Activated gamma-delta T cell treated with anti-CD3 and anti-CD28 coated beads, Interleukin-2, amount 50 U/mL, for 16 hours (primary cell): ENCODE results near the gene SPIRE1.
"Not testable (repeated sequence)": the region's sequence is repeated elsewhere in the genome, so short reads cannot be mapped to it uniquely, and the experiment has no call there.

ENCODE experiments used
- DNase-seq: peaks from one replicate; pipeline ENCODE4 v3.0.0-alpha.2; 2020; ENCODE audit warnings: low read depth

Gene SPIRE1

DNA sequence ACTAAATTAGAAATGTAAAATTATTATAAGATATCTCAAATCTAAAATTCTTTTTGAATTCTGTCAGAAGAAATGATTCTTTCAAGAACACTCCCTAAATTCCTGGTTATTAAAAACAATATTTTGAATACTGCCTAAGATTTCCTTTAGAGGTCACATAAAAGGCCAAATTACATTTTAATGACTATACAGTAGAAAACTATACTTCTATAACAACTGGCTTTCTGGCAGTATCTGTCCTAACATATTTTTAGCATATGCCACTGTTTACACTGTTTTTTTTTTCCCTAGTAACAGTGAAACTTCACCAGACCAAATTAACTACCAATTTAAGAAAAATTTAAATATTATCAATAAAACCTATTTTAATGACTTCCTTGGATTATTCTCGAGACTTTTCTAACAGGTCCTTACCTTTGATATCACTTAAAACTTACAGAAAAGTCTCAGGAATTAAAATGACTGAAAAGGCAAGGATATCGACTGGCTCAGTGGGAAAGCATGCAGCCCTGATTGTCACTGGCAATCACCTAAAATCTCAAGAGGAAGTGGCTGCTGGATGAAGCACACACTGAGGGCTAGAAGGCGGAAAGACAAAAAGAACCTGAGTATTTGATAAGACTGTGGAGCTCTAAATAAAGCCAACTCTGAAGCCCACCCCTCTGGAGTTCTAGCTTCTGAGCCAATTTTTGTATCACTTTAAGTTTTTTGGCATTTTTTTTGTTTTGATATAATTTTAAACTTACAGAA lies 59.6 kb downstream of the SPIRE1 start:
- DNase-seq = no peak

DNA sequence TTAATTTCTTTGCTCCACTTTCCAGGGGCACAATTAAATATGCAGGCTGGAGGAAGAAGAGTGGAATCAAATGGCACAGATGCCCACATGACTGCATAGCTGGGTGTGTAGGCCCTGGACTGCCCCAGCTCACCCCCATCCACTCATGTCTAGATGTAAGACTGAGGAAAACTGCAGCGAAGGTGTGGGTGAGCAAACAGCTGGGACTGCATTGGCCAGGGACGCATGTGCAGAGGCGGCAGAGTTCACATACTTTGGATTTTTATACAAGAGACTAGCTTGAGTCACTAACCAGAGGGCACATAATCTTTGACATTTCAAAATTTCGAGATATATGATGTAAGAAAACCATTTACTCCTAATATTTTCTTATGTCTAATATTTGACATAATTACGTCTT lies 60.1 kb downstream of the SPIRE1 start:
- no peak for DNase-seq

DNA sequence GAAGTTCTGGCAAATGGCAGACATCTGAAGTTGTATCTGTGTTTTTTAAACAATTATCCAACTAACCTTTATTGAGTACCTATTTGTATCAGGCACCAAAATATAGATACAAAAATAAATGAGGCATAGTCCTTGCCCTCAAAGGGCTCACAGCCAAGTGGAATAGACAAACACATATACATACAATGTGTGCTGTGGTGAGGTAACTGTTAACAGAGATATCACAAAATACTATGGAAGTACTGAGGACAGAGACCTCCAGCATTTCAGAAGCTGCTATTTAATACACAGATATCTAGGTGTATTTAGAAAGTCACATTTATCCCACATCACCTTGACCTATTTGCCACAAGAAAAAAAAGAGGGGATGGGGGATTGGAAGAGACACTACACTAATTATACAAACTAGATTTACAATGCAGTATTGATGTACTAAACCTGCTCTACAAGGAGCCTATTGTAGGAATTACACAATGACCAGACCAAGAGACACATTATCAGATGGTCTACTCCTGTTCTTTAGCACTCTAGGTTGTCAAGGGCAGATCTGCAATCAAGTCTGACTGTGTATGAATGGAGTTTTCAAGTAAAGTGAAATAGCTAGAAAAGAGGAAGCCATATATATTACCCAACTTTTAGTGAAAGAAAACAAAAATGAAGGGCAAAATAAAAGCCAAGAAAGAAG lies 62.2 kb downstream of the SPIRE1 start:
- no peak for DNase-seq

DNA sequence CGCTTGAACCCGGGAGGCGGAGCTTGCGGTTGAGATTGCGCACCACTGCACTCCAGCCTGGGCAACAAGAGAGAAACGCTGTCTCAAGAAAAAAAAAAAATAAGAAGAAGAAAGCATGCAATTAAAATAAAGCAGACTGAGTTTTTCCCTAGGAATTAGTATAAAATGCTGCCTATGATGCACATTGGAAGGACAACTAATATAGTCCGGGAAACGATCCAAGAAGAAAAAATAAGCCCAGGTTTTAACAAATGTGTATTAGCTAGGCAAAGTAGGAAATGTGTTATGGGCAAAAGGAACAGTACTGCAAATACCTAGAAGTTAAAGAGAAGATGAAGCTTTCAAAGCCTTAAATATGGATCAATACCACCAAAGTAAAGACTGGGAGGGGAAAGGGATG lies 64.0 kb downstream of the SPIRE1 start:
- DNase-seq = no peak

DNA sequence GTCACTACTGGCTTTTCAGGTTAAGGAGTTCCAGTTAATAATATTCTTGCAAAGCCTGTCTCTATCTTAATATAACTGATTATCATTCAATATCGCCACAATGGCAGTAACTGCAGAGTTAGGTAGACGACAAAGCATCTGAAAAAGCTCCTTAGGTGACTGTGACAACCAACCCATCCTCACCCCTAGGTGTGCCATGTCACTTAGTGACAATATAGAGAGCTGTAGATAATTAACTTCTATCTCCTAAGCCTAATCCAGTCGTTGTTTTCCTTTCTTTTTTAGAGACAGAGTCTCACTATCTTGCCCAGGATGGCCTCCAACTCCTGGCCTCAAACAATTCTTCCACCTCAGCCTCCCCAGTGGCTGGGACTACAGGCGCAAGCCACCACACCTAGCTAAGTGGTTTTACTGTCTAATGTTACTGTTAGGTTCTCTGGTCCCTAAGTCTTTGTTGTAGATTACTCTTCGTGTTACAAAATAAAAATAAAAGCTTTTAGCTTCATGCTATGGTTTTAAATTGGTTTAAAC lies 65.2 kb downstream of the SPIRE1 start:
- DNase-seq = no peak

DNA sequence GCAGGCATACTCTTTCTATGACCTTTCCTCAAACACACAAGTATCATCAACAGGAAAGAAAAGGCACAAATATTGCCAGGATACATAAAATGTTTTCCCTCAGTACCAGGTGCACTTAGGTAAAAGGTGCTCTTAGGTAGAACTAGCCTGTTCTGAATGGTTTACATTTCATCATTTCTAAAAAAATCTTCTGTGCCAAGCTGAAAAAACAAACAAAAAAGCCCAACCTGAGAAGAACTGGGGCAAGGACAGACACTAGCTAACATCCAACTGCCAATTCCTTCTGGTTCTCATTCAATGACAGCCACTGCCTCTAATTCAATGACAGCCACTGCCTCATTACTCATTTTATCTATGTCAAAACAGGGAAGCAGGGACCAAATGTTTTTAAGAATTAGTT lies 68.5 kb downstream of the SPIRE1 start:
- DNase-seq = no peak

DNA sequence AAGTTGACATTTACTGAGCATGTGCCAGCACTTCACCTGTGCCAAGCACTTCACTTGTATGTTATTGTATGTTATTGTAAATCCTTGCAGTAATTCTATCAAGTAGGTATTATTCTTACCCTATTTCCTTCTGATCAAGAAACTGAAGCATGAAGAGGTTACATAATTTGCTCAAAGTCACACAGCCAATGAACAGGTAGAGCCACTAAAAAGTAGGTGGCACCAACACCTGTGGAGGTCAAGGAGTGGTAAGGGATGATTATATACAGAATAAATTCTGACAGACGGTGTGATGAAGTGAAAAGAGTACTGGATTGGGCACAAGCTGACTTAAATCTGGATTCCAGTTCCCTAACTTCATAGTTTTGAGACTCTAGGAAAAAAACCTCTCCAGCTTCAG lies 71.0 kb downstream of the SPIRE1 start:
- no peak for DNase-seq

DNA sequence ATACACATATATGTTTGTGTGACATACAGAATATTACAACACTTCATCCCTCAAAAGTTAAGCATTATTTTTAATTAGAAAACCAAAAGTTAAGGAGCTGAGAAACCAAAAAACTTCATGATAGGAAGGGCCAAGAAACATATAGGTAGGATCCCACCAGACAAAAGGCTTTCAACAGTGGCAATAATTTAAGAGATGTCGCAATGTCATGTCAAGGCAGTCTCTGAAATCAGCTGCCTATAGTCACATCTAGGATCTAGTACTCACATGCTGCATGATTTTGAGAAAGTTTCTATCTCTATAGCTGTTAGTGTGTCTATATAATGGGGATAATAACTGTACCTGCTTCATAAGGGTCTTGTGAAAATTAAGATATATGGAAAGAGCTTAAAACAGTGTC lies 72.7 kb downstream of the SPIRE1 start:
- no peak for DNase-seq

DNA sequence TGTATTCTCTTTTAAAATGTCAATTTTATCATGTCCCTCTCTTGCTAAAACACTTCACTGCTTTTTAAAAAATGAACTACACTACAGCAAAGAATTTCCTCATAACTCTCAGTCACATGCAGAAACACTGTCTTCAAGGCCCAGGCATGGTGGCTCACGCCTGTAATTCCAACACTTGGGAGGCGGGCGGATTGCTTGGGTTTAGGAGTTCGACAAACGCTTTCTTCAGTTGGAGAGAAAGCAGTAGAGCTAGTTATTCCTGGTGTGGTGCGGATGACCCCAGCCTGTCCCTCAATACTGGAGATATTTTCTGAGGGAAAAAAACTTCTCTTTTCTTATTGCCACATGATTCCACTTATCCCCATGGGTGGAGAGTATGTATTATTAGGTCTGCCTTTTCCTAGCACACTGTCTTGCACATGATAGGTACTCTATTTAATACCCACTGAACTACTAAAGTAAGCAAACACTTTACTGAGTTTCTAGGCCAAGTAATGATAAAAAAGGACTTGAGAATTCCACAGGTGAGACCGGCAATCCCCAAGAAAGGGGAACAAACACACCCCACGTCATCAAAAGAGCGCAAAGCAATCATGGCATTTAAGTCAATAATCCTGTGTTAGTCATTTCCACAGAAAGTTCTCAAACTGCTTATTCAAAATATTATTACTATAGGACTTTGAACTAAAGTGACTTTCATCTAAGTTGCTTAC lies 77.1 kb downstream of the SPIRE1 start:
- DNase-seq = no peak

DNA sequence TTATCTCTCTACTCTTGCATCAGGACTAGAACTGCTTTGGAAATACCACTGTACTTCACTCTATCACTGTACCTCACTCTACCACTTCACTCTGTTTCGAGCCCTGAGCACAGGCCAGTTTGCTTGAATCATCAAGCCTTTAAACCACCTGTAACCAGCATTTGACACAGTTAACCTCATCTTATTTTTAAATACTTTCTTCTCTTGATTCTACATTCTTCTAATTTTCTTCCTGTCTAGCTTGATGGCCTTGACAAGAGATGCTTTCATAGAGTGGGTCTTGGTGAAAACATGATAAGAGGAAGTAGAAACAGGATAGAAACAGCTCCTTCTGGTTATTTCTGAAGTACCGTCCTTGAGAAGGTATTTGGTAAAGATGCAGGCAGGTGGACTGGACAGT lies 78.1 kb downstream of the SPIRE1 start:
- no peak for DNase-seq

DNA sequence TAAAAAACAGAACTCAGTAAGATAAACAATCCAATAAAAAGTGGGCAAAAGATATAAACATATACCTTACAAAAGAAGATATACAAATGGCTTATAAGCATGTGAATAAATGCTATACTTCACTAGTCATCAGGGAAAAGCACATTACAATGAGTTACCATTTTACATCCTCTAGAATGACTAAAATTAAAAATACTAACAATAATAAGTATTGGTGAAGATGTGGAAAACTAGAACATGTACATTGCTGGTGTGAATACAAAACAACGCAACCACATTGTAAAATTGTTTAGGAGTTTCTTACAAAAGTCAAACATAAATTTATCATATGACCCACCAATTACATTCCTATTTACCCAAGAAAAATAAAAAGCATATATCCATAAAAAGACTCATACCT lies 80.1 kb downstream of the SPIRE1 start:
- no peak for DNase-seq

DNA sequence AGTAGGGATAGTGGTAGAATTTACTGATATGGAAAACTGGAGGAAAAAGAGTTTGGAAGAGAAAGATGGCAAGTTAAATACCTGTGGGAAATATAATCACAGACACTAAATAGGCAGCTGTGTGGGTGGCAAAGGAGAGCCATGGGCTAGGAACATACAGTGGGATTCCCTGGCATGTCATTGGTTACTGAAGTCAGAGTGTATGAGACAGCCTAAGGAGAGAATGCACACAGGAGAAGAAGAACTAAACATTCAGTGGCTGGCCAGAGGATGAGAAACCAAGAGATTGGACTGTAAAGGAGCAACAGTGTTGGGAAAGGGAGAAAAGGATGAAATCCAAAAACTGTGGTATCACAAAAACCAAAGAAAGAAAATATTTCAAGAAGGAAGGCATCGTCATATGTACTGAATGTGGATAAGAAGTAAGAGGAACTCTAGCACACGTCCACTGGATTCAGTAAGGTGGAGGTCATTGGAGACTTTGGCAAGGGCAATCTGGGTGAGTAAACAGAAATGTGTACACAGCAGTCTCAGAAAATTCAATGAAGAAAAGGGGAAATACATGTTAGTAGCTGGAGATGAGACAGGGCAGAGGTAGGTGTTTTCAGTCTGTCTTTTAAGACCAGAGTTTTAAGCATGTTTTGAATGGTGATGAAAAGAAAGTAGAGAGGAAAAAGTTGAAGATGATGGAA lies 83.3 kb downstream of the SPIRE1 start:
- DNase-seq = no peak

DNA sequence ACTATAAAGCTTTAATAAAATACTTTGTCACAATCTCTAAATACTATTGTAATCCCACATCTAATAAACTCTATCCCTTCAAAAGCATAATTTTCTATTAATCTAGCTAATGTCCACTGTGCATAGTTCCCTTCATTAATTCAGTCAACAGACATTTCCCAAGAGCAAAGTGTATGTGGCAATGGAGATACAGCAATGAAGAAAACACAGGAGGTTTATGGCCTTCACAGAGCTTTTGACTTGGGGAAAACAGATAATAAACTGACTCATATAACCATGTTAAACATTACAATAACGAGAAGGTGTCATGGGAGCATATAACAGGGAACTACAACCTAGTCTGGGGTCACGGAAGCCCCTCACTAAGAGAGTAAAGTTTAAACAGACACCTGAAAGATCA lies 86.3 kb downstream of the SPIRE1 start:
- DNase-seq = no peak

DNA sequence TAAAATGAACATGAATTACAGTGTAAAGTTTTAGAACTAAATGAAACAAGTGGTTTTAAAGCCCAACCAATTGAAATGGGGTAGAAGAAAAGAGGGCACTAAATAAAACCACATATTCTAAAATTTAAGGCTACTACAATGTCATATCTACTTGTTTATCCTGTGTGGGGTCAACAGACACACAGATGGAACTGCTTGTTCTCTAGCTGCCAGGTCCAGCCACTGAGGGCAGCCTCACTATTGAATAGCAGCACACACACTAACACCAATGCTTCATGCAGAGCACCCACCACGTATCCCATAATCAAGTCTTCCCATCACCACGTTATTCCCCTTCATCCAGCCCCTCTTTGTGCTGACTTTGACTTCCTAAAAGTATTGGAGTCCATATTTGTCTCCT lies 88.1 kb downstream of the SPIRE1 start:
- DNase-seq = no peak

DNA sequence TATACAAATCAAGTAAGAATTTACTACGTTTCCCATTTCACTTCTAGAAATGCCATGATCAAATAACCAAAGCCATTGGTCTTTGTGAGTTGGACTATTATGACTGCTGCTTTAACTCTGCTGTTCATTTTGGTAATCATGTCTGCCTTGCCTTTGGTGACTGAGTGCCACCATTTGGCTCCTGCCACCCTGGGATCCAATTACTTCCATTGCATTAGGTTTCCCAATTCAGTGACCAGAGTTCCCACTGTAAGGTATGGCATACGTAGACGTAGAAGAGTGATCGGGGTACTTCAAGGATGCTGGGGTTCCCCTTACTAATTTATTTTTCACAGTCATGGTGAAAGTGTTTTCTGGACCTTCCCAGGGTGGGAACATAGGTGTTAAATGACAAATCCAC lies 90.1 kb downstream of the SPIRE1 start:
- no peak for DNase-seq

DNA sequence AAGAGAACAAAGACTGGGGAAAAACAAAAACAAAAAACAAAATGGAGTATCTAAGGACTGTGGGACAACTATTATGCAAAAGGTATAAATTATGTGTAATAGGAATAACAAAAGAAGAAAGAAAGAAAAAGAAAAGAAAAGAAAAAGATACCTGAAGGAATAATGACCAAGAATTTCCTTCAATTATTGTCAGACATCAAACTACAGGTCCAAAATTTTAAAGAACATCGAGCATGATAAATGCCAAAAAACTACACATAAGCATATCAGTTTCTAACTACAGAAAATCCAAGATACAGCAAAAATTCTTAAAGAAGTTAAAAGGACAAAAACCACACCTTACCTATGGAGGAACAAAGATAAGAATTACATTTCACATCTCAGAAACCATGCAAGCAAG lies 93.0 kb downstream of the SPIRE1 start:
- no peak for DNase-seq

DNA sequence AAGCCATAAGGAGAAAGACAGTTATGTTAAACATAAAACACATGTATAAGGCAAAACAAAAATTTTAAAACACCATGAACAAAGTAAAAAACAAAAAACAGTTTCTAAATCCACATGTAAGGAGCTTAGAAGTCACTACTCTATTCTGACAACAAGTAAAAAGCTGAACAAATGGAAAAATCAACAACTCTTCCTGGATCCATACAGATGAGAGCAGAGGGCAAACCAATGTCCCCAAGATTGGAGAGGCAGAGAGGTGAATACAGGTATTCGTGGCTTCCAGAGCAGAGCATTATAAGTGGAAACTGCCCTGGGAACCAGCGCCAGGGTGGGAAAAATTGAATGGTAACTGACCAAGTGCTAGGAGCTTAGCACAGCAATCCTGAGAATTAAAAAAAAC lies 93.5 kb downstream of the SPIRE1 start:
- no peak for DNase-seq

DNA sequence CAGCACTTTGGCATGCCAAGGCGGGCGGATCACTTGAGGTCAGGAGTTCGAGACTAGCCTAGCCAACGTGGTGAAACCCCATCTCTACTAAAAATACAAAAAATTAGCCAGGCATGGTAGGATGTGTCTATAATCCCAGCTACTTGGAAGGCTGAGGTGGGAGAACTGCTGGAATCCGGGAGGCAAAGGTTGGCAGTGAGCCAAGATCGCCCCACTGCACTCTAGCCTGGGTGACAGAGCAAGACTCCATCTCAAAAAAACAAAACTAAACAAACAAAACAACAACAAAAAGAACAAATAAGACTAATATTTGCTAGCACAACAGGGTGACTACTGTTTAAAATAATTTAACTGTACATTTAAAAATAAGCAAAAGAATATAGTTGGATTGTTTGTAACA lies 97.3 kb downstream of the SPIRE1 start:
- not testable (repeated sequence) for DNase-seq

DNA sequence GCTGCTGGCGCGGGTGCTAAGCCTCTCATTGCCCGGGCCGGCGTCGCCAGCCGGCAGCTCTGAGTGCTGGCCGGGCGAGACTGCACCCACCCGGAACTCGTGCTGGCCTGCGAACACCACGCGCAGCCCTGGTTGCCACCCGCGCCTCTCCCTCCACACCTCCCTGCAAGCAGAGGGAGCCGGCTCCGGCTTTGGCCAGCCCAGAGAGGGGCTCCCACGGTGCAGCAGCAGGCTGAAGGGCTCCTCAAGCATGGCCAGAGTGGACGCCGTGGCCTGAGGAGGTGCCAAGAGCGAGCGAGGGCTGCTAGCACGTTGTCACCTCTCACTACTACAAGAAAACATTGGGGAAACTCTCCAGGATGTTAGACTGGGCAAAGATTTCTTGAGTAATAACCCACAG lies 98.6 kb downstream of the SPIRE1 start:
- no peak for DNase-seq

DNA sequence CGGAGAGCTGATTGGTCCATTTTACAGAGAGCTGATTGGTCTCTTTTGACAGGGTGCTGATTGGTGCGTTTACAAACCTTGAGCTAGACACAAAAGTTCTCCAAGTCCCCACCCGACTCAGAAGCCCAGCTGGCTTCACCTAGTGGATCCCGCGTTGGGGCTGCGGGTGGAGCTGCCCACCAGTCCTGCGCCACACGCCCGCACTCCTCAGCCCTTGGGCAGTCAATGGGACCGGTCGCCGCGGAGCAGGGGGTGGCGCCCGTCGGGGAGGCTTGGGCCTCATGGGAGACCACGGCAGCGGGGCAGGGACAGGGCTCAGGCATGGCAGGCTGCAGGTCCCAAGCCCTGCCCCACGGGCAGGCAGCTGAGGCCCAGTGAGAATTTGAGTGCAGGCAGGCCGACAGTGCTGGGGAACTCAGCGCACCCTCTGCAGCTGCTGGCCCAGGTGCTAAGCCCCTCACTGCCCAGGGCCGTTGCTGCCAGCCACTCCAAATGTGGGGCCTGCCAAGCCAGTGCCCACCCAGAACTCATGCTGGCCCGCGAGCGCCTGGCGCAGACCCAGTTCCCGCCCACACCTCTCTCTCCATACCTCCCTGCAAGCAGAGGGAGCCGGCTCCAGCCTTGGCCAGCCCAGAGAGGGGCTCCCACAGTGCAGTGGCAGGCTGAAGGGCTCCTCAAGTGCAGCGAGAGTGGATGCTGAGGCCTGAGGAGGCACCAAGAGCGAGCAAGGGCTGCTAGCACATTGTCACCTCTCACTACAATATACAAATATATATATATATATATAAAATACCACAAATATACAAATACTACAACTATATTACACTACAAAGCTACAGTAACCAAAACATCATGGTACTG lies 100.7 kb downstream of the SPIRE1 start:
- no peak for DNase-seq

DNA sequence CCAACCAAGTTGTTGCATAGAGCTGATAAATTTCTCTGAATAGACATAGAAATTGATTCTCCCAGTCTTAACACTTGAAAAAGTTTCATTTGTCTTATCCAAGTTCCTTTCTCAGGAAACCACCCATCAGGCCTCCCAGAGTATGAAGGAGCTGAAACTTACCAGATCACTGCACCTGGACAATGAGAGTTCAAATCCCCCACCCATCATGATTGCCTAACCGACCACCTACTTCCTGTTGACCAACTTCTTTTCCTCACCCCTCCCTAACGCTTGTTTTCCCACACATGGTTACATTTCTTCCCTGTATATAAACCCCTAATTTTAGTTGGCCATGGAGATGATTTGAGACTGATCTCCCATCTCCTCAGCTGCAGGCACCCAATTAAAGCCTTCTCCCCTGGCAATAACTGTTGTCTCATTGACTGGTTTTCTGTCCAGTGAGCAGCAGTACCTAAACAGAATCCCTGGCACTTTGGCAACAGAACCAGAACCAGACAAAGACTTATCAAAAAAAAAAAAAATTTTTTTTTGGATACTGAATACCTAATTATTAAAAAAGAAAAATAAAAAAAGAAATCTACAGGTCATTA lies 103.0 kb downstream of the SPIRE1 start:
- no peak for DNase-seq
